Prostate gland (tissue), 2 donors: ENCODE measurements around the gene ZIK1.

Experiments
- CTCF ChIP-seq, 4 experiments: fragments of 200-600 bp in 2 of 4; fragments of 450-650 bp in 2 of 4; sonication (generic) in 2 of 4; IDR thresholded peaks; 1 replicate in 3 of 4; 2 replicates in 1 of 4; pipeline ENCODE4 v1.5.1; 2016 to 2019; ENCODE audit warnings: antibody characterized with exemption in 4 of 4, mild to moderate bottlenecking in 2 of 4, moderate library complexity in 2 of 4
- POLR2A ChIP-seq: fragments of 450-650 bp; IDR thresholded peaks from one replicate; pipeline ENCODE4 v1.6.1; 2016; ENCODE audit warnings: antibody characterized with exemption, mild to moderate bottlenecking
- POLR2AphosphoS5 ChIP-seq: sonication (generic); formaldehyde crosslinking; IDR thresholded peaks from one replicate; pipeline ENCODE4 v1.6.1; 2017; ENCODE audit warnings: antibody characterized with exemption

GRCh38 chr19:57633832-57634131 lies 49.8 kb downstream of the ZIK1 start:
- TF ChIP-seq CTCF (IDR thresholded peaks at IDR 0.05) (no peak), POLR2A (no peak), POLR2AphosphoS5 (no peak)
